ENCODE data around the gene CFAP57. TPM values are rescaled to one million over a fixed set of nuclear protein-coding genes. Genes with fewer than 3 reads are reported as not detected.
A peak's percentile ranks its signal among the peaks of the same experiment; 100 is the strongest.

Gene CFAP57
- total RNA-seq, 1 donor from 2014 or later: not detected

DNA sequence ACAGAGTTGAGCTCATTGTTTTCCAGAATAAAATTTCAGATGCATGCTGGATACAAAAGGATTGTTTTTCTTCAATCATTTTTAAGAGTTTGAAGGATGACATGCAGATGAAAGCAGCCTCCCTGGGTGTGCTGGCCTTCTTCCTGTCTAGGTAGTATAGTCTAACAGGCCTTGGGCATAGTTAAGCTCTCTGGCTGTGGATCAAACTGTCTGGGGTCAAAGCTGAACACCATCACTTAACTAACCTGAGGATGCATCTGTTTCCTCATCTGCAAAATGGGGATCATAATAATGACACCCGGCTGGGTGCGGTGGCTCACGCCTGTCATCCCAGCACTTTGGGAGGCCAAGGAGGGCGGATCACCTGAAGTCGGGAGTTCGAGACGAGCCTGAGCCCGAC, 122.6 kb downstream of the CFAP57 start:
- no peak overlapping the region for H3K4me3 ChIP-seq
- no peaks in the 10 kb centered on the region for H3K36me3 ChIP-seq
- no peaks in the 10 kb centered on the region for H3K27me3 ChIP-seq (ENCODE audit: low read depth)
- TF ChIP-seq, protein P1, sequence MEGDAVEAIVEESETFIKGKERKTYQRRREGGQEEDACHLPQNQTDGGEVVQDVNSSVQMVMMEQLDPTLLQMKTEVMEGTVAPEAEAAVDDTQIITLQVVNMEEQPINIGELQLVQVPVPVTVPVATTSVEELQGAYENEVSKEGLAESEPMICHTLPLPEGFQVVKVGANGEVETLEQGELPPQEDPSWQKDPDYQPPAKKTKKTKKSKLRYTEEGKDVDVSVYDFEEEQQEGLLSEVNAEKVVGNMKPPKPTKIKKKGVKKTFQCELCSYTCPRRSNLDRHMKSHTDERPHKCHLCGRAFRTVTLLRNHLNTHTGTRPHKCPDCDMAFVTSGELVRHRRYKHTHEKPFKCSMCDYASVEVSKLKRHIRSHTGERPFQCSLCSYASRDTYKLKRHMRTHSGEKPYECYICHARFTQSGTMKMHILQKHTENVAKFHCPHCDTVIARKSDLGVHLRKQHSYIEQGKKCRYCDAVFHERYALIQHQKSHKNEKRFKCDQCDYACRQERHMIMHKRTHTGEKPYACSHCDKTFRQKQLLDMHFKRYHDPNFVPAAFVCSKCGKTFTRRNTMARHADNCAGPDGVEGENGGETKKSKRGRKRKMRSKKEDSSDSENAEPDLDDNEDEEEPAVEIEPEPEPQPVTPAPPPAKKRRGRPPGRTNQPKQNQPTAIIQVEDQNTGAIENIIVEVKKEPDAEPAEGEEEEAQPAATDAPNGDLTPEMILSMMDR (IDR thresholded peaks at IDR 0.05; ENCODE audit: borderline replicate concordance): no peak
- peaks cover 52% of the 10 kb centered on the region for H3K4me1 ChIP-seq
- peak overlapping the region; percentile 84 for H3K27ac ChIP-seq (replicated peaks)
- intact Hi-C loops (cut with micrococcal nuclease): no loop called here
- DNase-seq: no peak
- H3K9me3 ChIP-seq (replicated peaks): no peaks in the 10 kb centered on the region

DNA sequence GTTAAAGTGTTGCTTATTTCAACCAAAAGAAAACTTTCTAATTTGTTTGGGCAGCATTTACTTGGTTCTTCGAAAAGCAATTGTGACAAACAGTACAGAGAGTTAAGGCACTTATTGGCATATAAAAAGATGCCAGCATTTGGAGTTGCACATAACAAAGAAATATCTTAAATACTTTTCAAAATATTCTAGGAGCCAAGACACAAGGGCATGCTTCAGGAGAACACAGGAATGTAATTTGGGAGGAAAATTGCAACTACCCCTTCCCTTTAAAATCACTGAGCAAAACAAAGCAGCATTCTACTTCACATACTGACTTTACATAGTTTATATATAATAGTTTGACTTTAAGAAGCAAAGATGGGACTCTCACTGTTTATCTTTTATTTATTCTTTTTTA, 124.1 kb downstream of the CFAP57 start:
- intact Hi-C loops (cut with micrococcal nuclease): no loop called here
- H3K27ac ChIP-seq (replicated peaks): peak overlapping the region; percentile 84
- H3K36me3 ChIP-seq: no peaks in the 10 kb centered on the region
- TF ChIP-seq, protein P1 (IDR thresholded peaks at IDR 0.05; ENCODE audit: borderline replicate concordance): no peak
- H3K4me1 ChIP-seq: peaks cover 59% of the 10 kb centered on the region
- no peaks in the 10 kb centered on the region for H3K9me3 ChIP-seq (replicated peaks)
- H3K4me3 ChIP-seq: no peak overlapping the region
- no peaks in the 10 kb centered on the region for H3K27me3 ChIP-seq (ENCODE audit: low read depth)
- no peak for DNase-seq

DNA sequence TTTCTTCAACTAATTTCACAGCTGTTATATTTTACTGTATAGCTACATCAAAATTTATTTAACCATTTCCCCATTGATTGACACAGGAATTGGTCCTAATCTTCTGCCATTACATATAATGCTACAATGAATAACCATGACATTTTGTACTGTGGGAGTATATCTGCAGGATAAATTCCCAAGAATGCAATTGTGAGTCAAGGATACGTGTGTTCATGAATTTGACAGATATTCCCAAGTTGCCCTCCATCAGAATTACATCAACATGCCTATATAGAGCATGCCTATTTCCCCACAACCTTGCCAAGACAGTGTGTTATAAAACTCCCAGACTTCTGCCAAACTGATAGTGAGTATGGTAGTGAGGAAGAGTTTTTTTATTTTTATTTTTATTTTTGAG, 125.9 kb downstream of the CFAP57 start:
- no peak overlapping the region for H3K4me3 ChIP-seq
- no peak overlapping the region for H3K27ac ChIP-seq (replicated peaks)
- DNase-seq: no peak
- no peaks in the 10 kb centered on the region for H3K36me3 ChIP-seq
- TF ChIP-seq, protein P1 (IDR thresholded peaks at IDR 0.05; ENCODE audit: borderline replicate concordance): no peak
- no peaks in the 10 kb centered on the region for H3K27me3 ChIP-seq (ENCODE audit: low read depth)
- peaks cover 70% of the 10 kb centered on the region for H3K4me1 ChIP-seq
- intact Hi-C loops (cut with micrococcal nuclease): no loop called here
- no peaks in the 10 kb centered on the region for H3K9me3 ChIP-seq (replicated peaks)

DNA sequence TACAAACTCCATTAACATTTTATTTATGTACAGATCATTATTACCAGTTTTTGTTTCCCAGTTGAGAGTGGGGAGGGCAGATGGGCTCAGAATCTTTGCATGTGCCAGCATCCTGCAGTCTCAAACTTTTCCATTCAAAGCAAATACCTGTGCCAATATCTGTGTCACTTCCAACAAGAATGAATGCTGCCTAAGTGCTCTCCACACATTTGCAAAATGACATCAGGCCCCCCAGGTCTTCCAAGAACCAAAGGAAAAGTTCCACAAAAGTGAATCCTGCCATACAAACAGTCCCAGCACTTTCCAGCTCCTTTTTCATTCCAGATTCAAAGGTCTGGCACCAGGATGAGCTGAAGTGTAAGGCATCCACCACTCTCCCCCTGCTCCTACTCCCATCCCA, 127.0 kb downstream of the CFAP57 start:
- intact Hi-C loops (cut with micrococcal nuclease): no loop called here
- Histone ChIP-seq H3K9me3 (replicated peaks) (no peaks in the 10 kb centered on the region), H3K27me3 (ENCODE audit: low read depth) (no peaks in the 10 kb centered on the region), H3K4me3 (no peak overlapping the region), H3K36me3 (no peaks in the 10 kb centered on the region), H3K27ac (replicated peaks) (peak overlapping the region; percentile 85), H3K4me1 (peaks cover 71% of the 10 kb centered on the region)
- TF ChIP-seq, protein P1 (IDR thresholded peaks at IDR 0.05; ENCODE audit: borderline replicate concordance): no peak
- no peak for DNase-seq

DNA sequence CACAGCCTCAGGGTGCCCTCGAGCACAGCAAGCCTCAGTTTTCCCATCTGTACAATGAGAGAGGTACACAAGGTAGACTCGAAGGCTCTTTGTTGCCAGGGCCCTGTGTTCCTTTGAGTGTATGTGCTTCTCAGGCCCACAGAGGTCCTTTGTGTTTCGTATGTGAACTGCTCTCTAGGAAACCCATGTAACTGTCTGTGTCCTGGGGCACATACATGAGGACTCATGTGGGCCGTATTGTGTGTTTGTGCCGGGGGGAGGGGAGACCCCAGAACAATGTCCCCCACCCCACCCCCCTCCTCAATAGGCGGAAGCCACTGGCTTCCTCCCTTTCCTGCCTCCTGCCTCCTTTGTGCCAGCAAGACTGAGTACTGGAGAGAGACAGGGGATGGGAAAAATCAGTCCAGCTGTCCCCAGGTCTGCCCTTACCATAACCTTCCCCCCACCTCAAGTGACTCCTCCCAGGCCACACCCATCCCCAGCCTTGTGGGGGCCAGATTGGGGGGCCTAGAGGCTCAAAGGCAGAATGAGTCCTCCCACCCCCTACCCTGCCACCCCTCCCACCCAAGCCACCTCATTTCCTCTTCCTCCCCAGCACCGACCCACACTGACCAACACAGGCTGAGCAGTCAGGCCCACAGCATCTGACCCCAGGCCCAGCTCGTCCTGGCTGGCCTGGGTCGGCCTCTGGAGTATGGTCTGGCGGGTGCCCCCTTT, 128.4 kb downstream of the CFAP57 start, which contains the start of gene TIE1:
TSS of gene TIE1 (plus strand) at position 605 of the 717 bp plus-strand sequence. CDS start at position 695, 90 bp downstream.
- Histone ChIP-seq H3K27ac (replicated peaks) (peak within 1 kb of the TSS; percentile 85), H3K9me3 (replicated peaks) (no peaks in the 10 kb centered on the region), H3K4me1 (peaks cover 71% of the 10 kb centered on the region), H3K4me3 (peak within 1 kb of the TSS; percentile 65), H3K27me3 (ENCODE audit: low read depth) (no peaks in the 10 kb centered on the region), H3K36me3 (no peaks in the 10 kb centered on the region)
- TF ChIP-seq, protein P1 (IDR thresholded peaks at IDR 0.05; ENCODE audit: borderline replicate concordance): no peak
- intact Hi-C loops (cut with micrococcal nuclease): no loop called here
- peak; percentile 40 for DNase-seq
